GM18499 (cell line): ENCODE data around the gene ASPDH.
"Not testable (repeated sequence)": the region's sequence is repeated elsewhere in the genome, so short reads cannot be mapped to it uniquely, and the experiment has no call there.

Source experiments
- ATAC-seq: cut with Tn5 transposase; IDR thresholded peaks from one replicate; pipeline ENCODE4 v1.9.1; 2021; ENCODE audit warnings: moderate number of reproducible peaks; ENCODE audit not compliant: insufficient read depth, unreplicated experiment

Gene ASPDH

DNA sequence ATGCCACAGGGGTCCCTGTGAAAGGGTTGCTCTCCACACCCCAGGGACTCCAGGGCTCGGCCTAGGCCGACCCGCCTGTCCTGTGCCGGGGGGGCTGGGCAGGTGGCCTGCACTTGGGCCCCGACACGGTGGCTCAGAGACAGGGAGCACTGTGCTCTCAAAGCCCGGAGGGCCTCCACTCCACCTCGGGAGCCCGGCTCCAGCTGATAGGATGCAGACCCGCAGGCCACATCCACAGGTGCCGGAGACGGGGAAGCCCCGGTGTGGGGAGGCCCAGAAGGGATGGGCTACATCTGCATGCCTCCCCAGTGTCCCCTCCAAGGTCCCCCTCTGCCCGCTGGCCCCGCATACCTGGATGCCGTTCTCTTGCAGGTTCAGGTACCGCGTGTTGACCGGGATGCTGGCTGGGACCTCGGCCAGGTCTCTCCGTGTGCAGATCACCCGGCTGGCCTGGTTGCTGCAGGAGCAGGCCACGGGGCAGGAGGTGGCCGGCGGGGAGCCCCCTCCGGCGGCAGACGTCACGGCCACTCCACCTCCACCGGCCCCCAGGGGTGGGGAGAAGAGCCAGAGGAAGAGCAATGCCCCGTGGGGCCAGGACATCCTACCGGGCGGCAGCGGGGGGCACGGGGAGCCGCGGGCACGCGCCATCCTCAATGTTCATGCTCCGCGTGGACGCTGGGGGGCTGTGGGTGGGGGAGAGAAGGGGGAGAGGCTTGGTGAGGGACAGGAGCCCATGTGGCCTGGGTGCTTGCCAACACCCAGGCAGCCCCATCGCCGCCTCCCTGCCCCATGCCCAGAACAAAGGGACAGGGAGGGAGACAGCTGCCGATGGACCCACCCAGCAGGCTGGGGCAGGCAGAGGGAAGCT, 34.7 kb upstream of the ASPDH start:
- ATAC-seq, result no peak

DNA sequence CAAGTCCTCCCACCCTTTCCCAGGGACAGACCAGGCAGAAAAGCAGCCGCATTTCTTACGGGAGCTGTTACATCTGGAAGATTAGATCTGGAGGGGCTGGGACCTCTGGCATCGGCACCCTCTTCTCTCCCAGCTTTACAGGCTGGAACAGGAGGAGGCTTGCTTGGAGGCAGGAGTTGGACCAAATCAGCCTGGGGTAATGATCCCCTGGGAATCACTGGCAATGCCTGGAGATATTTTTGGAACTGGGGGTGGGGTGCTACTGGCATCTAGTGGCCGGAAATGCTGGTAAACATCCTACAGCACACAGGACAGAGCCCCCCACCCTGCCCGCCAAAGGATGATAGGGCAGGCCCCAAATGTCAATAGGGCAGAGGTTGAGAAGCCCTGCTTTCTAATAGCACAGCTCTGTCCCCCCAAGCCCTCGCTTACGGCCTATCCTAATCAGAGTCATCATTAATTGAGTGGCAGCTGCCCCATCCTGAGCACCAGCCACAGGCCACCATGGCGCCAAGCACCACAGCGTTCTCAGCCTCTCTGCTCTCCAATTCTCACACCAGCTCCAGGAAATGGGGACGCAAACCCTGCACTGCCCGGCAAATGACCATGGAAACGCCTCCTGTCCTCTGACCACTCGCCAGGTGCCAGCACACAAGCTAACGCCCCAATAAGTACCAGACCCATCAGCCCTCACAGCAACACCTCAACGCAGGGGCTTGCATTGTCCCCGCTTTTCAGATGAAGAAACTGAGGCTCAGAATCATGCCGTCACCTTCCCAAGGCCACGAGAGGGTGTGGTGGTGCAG, 33.9 kb upstream of the ASPDH start:
- no peak for ATAC-seq

DNA sequence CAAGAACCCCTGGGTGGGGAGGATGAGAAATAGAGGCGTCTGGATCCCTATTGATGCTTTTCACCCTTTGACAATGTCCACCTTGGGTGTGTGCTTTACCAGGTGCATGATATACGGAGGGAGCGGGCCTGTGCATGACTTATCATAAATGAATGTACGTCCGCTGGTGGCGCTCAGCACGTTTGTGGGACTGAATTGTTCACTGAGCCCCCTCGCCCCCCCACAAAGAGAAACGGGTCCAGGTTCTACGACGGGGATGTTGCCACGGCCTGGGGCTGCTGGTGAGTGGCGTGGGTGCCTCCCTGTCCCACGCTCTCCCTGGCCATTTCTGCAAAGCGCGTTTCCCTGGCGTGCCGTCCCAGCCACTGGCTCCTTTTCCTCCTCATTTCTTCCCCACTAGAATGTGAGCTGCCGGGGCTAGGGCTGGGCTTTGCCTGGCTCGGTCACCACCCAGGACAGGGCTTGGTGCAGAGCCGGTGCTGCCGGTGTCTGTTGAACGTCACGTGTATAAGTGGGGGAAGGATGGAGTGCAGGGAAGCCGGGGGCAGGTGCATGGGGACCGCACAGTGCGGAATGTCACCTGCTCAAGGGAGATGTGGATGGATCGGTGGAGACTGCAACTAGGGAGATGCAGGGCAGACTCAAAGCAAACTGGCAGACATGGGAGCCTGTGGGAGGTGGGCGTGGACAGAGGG, 33.0 kb upstream of the ASPDH start:
- no peak for ATAC-seq

DNA sequence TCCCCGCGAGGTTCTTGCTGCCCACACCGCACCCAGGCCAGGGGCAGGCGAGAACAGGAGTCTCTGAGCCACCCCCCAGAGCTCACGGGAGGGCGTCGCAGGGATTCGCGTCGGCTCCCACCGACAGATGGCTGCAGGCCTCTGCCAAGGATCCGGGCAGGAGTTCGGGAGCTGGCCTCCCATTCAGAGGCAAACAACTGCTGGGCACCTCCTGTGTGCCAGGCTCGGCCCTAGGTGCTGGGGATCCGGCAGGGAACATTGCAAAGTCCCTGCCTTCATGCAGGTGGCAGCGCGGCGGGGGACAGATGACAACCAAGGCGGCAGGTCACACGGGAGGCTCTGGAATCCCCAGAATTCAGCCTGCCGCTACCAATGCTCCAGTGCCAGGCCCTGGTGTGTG, 29.2 kb upstream of the ASPDH start:
- ATAC-seq, result no peak

DNA sequence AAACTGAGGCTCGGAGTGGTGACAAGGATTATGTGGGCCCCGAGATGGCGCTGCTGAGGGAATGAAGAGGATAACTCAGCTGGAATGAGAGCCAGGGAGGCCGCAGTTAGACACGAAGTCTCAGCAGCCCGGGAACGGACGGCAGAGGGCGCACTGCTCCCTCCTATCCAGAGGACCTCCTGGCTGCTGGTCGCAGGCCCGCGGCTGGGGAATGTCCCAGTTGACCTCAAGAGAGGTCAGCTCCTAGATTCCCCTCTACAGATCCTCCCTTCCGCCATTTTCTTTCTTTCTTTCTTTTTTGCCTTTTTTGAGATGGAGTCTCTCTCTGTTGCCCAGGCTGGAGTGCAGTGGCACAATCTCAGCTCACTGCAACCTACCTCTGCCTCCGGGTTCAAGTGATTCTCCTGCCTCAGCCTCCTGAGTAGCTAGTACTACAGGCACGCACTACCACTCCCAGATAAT, 24.1 kb upstream of the ASPDH start:
- ATAC-seq, result no peak

DNA sequence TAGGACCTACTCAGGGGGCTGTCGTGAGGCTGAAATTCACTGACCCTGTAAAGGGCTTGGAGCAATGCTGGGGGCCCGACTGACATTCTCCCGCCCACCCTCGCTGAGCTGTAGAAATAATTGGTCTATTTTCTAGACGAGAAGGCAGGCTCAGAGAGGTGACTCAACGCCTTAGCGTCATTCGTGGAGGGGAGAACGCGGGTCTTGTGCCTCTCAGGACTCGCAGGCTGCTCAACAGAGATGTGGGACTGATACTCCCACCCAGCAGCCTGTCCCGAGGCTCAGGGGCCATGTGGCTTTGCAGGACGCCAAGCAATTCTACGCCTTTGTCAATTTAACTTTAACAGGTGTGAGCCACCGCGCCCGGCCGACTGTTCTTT, 23.6 kb upstream of the ASPDH start:
- ATAC-seq, result no peak

DNA sequence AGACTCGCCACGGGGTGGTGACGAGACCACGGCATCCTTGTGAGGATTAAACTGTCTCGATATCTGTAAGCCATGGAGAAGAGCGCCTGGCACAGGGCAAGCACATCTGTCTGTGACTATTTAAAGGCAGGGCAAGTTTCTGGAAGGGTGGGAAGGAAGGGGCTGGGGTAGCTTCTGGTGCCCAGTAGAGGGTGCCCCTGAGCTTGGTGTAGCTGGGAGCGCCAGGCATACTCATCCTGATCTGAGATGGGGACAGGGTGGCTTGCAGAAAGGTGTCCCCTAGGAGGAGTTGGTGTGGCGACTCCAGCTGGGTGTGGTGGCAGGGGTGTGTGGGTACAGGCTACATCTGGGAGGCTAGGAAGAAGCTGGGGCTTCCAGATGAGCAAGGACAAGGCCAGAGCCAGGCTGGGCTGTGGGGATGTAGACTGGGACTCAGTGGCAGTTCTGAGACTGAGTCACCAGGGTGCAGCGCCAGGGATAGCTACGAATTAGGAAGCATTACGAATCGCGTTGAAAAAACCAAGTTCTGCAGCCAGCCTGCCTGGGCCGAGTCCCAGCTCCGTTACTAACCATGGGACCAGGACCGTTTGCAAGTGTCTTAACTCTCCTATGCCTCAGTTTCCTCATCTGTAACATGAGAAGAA, 23.1 kb upstream of the ASPDH start:
- no peak for ATAC-seq

DNA sequence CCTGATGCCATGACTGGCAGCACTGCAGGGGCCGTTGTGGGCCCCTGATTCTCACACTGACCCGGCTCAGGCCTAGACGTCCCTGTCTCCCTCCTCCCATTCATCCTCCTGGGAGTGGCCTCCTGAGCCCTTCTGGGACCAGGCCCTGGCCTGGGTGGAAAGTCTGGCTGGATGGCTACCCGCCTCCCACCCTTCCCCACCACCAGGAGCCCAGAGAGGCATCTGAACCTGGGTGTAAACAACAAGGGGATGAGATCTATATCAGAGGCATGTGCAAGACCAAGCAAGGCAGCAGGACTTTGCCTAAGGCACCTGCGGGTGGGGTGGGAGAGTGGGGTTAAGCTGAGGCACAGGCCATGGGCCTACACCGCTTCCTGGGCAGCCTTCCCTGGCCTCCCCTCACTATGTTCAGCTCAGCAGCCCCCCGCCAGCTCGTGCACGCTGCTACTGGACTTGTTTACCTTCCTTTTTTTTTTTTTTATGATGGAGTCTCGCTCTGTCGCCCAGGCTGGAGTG, 22.0 kb upstream of the ASPDH start:
- ATAC-seq, result no peak

DNA sequence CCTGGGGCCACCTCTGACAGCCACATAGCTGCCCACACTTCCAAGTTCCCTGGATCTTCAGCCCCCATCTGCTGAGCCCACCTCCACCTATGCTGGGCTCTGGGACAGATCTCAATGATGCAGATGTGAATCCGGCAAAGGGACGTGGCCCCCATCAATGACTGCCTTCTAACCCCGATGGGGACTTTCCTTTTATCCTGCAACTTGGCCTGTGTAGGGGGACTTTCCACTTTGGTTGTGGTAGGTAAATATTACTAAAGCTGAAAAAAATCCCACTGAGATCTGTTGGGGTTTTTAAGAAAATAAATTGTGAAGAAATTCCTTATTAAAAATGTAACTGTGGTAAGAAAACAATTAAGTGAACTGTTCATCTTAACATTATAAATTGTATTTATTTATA, 20.8 kb upstream of the ASPDH start:
- no peak for ATAC-seq

DNA sequence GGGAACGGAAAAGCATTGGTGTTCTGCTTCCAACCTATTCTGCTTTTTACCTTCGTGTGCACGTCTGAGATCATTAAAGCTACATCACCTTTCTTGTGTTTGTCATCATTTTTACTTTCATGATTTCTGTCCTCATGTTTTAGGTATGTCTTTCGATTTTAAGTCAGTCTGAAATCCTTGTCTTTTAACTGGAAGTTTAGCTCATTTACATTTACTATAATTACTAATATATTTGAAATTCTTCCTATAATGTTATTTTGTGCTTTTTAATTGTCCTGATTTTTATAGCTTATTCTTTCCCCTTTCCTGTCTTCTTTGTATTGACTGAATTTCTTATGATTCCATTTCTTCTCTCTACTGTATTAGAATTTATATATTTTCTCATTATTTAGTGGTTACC, 19.2 kb upstream of the ASPDH start:
- ATAC-seq, result no peak

DNA sequence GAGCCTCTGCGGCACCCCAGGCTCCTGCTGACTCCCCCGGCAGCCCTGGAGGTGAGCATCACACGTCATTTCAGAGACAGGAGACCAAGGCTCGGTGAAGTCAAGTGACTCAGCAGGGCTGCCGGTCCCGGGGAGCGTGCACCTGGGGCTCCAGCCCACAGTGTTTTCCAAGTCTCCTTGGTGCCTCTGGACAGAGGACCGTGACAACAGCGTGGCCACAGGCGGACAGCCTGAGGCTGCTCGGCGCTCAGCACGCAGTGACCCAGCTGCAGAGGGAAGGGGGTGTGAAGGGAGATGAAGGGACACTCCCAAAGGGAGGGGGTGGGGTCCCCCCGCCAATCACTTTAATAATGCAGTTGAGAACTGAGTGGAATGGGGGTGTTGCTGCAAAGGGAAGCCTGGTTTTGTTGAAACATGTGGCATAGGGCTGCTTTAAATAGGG, 17.5 kb upstream of the ASPDH start:
- no peak for ATAC-seq

DNA sequence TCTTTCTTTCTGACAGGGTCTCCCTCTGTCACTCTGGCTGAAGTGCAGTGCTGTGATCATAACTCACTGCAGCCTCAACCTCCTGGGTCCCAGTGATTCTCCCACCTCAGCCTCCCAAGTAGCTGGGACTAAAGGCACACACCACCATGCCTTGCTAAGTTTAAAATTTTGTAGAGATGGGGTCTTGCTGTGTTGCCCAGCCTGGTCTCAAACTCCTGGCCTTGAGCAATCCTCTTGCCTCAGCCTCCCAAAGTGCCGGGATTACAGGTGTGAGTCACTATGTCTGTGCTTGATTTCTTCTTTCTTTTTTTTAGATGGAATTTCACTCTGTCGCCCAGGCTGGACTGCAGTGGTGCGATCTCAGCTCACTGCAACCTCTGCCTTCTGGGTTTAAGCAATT, 14.3 kb upstream of the ASPDH start:
- not testable (repeated sequence) for ATAC-seq

DNA sequence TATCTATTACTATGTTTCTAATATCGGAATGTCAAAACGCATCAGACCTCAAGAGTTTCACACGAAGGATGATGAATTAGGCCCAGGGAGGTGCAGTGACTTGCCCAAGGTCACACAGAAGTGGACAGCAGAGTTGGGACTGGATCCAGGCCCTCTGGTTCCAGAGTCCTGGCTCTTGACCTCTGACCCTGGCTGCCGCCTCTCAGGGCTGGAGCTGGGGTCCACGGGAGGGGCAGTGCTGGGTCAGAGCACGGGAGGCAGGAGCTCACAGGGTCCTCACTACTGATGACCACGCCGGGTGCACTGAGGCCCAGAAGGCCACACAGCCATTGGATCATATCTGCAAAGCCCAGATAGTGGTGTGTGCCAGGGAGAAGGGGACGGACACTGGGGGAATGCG, 9.2 kb upstream of the ASPDH start:
- ATAC-seq, result no peak

DNA sequence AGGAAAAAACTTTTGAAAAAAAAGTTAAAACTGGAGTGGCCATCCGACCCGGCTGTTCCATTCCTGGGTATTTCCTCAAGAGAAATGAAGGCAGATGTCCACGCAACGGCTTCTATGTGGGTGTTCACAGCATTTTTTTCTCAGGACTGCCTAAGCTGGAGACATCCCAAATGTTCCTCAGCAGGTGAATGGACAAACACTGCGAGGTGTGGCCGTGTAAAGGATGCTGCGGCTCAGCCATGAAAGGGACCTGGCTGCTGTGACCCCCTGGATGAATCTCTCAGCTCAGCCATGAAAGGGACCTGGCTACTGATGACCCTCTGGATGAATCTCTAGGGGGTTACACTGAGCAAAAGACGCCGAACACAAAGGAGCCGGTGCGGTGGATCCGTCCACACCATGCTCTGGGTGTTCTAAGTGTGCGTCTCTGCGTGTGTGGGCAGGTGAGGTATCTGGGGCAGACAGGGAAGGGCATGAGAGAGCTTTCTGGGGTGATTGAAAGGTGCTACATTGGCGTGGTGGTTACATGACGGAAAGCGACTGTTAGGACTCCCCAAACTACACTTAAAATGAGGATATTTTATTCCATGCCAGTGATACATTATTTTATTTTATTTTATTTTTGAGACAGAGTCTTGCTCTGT, 7.2 kb upstream of the ASPDH start:
- no peak for ATAC-seq

DNA sequence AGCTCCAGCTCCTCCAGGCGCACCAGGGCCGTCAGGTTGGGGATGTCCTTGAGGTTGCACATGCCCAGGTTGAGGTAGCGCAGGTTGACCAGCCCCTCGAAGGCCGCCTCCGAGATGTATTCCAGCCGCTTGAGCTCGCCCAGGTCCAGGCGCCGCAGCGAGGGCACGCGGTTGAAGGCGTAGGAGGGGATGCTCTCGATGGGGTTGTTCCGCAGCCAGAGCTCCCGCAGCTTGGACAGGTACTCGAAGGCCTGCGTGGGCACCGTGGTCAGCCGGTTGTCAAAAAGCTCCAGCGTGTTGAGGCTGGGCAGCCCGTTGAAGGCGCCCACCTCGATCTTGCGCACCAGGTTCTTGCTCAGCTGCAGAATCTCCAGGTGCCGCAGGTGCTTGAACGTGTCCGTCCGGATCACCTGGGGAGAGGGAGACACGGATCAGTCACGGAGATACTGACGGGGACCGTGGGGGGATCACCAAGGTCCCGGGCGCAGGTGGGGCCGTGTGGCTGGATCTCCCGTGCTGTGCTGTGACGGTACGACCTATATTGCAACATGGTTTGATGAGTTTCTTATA, 5.4 kb upstream of the ASPDH start:
- no peak for ATAC-seq

DNA sequence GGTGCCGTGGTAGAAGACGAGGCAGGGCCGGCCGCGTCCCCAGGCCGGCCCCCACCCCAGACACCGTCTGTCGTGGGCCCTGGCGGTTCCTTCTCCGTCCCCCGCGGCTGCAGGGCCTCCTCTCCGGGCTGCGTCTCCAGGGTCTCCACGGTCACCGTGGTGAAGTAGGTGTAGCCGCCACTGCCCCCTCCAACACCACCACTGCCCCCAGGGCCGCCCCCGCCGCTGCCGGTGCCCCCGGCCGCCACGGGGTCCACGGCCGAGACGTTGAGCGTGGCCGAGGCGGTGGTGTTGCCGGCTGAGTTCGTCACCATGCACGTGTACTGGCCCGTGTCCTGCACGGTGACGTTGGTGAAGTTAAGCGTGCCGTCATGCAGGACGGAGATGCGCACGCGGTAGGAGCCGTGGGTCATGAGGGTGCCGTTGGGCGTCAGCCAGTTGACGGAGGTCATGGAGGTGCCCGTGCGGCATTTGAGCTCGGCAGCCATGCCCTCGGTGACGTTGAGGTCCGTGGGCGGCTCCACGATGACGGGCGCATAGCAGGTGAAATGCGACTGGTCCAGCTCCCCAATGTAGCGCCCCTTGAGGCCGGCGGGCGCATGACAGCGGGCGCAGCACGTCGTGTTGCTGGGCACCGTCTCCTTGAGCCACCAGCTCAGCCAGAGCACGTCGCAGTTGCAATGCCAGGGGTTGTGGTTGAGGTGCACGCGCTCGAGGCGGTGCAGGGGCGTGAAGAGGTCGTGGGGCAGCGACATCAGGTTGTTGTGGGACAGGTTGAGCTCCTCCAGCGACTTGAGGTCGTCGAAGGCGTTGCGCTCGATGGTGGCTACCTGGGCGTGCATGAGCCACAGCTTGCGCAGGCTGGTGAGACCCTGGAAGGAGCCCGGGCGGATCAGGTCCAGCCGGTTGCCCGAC, 4.6 kb upstream of the ASPDH start:
- ATAC-seq, result no peak

DNA sequence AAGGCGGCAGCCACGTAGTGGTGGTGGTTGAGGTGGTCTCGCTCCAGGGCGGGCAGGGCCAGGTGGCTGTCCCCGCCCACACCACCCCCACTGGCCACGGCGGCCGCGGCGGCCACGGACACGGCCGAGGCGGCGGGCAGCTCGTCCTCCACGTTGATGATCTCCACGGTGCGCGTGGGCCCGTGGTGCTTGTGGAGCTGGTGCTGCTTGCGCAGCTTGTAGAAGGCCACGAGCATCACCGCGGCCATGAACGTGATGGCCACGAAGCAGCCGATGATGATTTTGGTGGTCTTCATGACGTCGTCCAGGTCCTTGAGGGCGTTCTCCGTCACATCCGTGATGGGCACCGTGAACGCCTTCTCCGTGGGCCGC, 4.0 kb upstream of the ASPDH start:
- no peak for ATAC-seq

DNA sequence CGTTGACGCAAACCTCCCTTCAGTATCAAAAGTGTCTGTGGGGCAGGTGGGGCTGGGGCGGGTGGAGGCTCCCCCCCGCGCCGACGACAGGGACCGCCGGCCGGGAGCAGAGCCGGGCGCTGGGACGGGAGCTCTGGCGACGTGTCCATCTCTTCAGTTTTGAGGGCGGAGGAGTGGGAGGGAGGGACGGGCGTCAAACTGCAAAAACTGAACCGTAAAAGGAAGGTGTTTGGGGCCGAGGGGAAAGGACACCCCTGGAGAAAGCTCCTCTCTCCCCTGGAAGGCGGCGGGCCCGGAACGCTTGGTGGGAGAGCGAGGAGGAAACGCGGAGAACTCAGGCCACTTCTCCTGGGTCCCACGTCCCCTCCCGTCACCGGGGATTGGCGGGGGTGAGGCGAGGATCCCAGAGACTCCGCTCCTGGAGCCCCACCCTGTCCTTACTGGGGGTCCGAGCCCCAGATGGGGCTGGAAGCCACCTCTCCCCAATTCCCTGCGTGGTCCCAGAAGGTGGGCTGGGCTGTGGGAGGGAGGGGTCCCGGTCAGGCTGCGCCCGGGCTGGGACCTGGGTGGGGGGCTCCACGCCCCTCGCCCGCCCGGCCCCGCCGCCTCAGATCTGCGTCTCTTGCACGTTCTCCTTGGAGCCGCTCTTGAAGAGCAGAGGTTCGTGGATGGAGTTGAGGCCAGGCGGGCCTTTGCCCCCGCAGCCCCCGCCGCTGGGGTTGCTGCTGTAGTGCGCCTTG, 3.4 kb upstream of the ASPDH start:
- no peak for ATAC-seq
